T follicular helper cell (primary cell): ENCODE measurements around the gene GABBR2.
"Not testable (repeated sequence)": the region's sequence is repeated elsewhere in the genome, so short reads cannot be mapped to it uniquely, and the experiment has no call there.

Experiments used
- DNase-seq: peaks from one replicate; pipeline ENCODE4 v3.0.0-alpha.2; 2020; ENCODE audit warnings: low read depth

The GABBR2 gene

DNA sequence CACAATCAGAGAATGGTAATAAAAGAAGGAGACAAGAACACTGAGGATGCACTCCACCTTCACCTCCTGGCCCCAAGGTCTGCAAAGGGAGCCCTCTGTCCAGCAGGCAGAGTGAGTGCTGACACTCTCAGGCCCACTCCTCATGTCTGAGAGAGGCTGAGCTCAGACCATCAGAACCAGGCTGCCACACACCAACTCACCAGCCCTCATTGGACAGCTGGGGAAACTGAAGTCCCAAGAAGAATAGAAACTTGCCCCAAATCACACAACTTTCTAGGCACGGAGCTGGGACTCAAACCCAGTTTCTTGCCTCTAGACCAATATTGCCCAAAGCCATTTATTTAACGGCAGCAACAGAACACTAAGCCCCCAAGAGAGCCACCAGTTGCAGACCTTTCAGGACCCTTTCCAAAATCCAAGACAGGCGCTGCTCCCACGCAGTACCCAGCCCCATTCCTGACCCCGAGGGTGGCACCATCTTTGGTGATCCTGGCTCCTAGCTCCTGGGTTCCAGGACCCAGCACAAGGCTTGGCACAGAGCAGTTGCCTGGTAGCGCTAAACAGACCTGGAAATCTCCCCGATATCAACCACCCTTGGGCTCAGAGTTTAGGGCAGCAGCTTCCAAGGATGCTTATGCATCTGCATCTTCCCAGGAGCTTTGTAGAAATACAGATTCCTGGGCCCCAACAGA lies 192.4 kb downstream of the GABBR2 start:
- no peak for DNase-seq

GRCh38 chr9:98515506-98516204 lies 193.1 kb downstream of the GABBR2 start:
- DNase-seq = no peak

DNA sequence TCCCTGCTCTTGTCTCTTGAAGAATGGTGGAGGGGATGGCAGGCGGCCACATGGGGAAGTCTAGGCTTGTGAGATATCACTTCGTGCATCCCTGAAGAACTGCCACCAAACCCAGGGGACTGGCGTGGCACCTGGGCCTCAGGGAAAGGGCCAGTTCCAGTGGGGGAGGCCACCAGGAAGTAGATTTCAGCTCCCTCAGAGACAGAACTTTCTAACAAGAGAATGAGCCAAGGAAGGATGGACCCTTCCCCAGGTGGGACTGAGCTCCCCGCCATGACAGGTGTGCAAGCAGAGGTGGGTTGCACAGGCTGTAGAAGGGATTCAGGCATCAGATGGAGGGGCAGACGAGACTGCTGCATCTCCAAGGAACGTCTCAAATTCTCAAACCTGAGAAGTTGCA lies 193.9 kb downstream of the GABBR2 start:
- no peak for DNase-seq

DNA sequence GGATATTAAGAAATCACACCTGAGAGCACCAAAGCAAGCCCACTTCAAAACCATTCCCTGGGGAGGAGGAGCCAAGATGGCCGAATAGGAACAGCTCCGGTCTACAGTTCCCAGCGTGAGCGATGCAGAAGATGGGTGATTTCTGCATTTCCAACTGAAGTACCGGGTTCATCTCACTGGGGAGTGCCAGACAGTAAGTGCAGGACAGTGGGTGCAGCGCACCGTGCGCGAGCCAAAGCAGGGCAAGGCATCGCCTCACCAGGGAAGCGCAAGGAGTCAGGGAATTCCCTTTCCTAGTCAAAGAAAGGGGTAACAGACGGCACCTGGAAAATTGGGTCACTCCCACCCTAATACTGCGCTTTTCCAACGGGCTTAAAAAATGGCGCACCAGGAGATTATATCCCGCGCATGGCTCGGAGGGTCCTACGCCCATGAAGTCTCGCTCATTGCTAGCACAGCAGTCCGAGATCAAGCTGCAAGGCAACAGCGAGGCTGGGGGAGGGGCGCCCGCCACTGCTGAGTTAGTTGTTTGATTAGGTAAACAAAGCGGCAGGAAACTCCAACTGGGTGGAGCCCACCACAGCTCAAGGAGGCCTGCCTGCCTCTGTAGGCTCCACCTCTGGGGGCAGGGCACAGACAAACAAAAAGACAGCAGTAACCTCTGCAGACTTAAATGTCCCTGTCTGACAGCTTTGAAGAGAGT lies 200.4 kb downstream of the GABBR2 start:
- DNase-seq = not testable (repeated sequence)

DNA sequence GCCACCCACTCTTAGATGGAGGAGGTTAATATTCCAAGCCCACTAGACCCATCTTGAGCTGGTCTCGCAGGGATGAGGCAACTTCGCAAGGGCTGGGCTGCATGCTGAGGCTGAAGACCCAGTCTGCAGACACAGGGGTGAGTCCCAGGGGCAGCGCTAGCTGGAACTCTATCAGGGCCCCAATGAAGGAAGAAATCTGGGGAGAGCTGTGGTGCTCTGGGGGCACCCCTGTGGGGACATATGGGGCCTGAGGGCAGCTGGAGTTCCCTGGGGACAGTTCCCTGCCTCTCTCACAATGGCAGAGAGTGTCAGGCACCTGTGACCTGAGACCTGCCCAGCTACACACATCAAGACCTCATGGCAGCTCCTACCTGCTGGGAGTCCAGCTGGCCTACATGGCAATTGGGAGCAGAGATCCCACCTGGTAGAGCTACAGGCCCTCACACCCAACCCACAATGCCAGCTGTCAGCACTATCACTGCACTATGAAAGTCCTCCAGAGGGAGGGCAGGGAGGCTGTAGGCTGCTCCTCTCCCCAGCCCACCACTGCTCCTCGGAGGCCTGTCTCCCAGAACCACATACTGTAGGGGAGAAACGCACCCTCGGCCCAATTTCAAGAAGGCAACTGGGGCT lies 202.2 kb downstream of the GABBR2 start:
- no peak for DNase-seq

- no peak for DNase-seq
These were observed 204.1 kb downstream of the GABBR2 start for GRCh38 chr9:98504298-98505282.

GRCh38 chr9:98503867-98504266 lies 204.9 kb downstream of the GABBR2 start:
- DNase-seq = no peak

DNA sequence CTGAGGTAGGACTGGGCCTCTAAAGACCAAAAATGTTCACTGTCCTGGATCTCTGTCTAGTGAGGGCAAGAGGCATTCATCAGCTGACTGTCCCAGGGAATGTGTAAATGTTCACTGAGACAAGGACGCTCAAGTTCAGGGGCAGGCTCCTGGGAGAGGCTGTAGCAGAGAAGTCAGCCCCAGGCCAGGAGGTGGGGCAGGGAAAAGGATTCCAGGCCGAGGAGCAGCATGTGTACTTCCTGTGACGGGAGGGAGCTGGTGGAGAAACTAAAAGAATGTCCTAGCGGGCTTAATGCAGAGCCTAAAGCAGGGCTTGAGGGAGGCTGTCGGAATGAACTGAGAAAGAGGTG lies 205.8 kb downstream of the GABBR2 start:
- DNase-seq = no peak

- DNase-seq = no peak
These were observed 206.3 kb downstream of the GABBR2 start for GRCh38 chr9:98502311-98502975.

DNA sequence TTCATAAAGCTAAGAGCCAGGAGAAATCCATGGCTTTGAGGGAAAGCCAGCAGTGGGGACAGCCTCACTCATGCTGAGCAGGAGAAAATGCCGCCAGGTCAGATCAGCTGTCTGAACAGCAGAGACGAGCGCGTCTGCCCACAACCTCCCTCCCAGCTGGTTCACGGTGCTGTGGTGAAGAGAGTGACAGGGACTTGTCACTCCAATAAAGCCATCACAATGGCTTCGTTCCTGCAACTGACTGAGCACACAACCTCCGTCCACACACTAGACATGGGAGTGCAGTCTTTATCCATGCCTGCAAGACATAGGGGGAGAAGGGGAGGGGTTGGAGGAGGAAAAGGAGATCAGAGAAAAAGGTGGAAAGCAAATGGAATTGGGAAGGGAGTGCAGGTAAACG lies 206.9 kb downstream of the GABBR2 start:
- no peak for DNase-seq

- not testable (repeated sequence) for DNase-seq
These were observed 207.5 kb downstream of the GABBR2 start for GRCh38 chr9:98501259-98501658.

DNA sequence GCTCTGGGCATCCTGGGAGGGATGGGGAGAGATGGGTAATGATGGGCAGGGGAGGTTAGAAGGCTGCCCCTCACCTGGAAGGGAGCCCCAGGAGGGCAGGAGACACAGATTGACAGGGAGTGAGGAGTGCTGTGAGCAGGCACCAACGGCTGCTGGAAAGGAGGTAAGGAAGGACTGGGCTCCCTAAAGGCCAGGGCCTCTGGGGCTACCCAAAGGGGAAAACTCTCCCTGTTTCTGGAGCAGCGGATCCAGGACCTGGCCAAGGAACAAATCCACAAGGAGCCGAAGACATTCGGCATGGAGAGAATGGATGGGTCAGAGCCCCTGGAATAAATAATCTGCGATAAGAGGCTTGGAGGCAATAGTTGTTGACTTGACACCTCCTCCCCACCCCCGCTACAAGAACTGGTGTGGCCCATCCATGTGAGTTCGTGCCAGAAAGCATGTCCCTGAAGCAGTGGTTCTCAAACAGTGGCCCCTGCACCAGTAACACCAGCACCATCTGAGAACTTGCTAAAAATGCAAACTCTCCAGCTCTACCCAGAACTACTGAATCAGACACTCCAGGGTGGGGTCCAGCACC lies 208.3 kb downstream of the GABBR2 start:
- no peak for DNase-seq

DNA sequence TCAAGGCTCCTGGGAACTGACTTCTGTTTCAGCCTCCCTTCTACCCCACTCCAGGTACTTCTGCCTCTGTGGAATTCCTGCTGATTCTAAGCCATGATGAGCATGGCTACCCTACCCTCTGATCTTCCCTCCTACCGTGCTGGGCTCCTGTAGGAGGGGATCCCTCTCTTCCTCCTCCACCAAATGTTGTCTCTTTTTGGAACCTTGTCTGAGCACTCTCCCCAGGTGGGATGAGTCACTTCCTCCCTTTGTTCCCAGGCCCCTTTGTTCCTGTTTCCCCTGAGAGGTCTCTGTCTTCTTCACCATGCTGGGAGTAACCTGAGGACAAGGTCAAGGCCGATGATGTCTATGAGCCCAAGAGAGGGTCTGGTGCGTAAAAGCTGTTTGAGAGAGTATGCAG lies 213.2 kb downstream of the GABBR2 start:
- DNase-seq = no peak

DNA sequence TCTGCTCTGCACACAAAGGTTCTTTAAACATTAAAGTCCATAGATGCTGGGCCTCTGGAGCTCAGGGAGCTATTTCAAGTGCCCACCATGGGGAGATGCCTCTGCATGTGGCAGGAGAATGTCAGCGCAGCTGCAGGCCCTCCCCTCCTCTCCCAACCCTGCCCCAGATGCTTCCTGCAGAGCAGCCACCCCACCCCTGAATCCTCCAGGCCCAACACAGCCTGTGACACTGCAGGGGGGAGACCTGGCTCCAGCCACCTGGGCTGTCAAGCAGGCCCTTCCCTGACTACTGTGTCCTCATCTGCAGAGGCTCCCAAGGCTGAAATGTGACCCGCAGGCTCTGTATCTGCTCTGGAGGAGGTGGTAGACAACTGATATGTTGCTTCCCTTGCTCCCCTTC lies 213.9 kb downstream of the GABBR2 start:
- no peak for DNase-seq

GRCh38 chr9:98491828-98492227 lies 216.9 kb downstream of the GABBR2 start:
- DNase-seq = no peak

DNA sequence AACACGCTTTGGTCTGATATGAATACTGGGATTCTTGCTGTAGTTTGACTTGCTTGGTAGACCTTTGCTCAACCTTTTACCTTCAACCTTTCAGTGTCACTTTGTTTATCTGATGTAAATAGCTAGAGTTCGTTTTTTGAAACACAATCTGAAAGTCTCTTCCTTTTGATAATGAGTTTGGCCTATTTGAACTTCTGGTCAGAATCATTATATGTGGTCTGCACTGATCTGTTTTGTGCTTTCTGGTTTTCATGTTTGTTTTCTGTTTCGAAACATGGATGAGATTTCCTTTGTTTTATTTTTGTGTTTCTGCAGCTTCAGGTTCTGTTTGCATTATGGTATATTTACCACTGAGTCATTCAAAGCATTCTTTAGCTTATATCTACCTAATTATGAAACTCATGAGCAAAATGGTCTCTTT lies 217.5 kb downstream of the GABBR2 start:
- DNase-seq = no peak

- DNase-seq = no peak
These were observed 220.0 kb downstream of the GABBR2 start for GRCh38 chr9:98488571-98489312.

GRCh38 chr9:98485706-98486105 lies 223.0 kb downstream of the GABBR2 start:
- no peak for DNase-seq

DNA sequence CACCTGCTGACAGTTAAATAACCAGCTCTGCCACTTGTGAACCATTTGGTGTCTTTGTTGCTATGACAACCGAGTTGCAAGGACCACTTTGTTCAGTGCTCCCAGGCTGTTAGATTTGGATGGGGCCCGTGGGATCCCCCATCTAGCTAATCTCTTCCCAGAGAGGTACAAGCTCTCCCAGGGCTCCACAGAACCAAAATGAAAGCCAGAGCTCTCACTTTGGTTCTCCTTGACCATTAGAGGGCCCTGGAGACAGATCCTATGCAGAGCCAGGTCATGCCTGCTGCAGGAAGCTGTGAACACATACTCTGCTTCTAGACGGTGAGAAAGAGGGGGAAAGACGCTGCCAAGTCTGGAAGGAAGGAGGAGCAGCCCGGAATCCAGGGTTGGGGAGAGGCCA lies 224.6 kb downstream of the GABBR2 start:
- DNase-seq = no peak

DNA sequence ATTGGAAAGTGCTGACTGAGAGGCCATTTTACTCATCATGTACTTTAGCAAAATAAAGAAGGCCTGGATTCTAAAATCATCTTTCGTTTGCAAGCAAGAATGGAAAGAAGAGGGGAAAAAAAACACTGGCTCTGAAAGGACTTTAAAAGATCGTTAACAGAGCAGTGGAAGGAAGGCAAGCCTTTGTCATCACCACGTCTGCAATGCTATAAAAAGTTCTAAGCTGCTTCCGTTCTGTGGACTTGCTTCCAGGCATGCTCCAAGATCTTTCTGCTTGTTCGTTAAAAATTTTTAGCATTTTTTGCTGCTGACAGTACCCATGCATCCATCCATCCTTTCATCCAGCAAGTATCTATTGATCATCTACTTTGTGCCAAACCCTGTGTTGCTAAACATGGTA lies 226.5 kb downstream of the GABBR2 start:
- DNase-seq = no peak
